Adrenal gland (tissue), 12 donors: ENCODE data around the gene DNAAF1. TPM values are rescaled to one million over a fixed set of nuclear protein-coding genes. Genes with fewer than 3 reads are reported as not detected.
"Not testable (repeated sequence)": the region's sequence is repeated elsewhere in the genome, so short reads cannot be mapped to it uniquely, and the experiment has no call there.

ENCODE experiments used
- DNase-seq, 7 donors: peaks; one replicate each; pipeline ENCODE4 v3.0.0-alpha.2; 2019 to 2020
- H3K27ac ChIP-seq, 5 donors: fragments of 200-600 bp; sonication (generic) in 4 of 5; 1 replicate in 3 of 5; 2 replicates in 2 of 5; pipeline versions ENCODE4 v1.5.1 to v1.8.0; 2016 to 2020; ENCODE audit warnings: mild to moderate bottlenecking in 1 of 5
- H3K27me3 ChIP-seq: fragments of 200-600 bp; 2 replicates; pipeline ENCODE4 v1.8.0; 2021
- H3K36me3 ChIP-seq, 2 donors: fragments of 200-600 bp; replicated peaks in 1 of 2; 1 replicate in 1 of 2; 2 replicates in 1 of 2; pipeline versions ENCODE4 v1.5.1 to v1.8.0; 2018 to 2022
- H3K4me1 ChIP-seq, 2 donors: fragments of 200-600 bp; replicated peaks in 1 of 2; 1 replicate in 1 of 2; 2 replicates in 1 of 2; pipeline versions ENCODE4 v1.5.1 to v1.8.0; 2018 to 2021
- H3K4me3 ChIP-seq, 4 donors: fragments of 200-600 bp; sonication (generic) in 3 of 4; one replicate each; pipeline ENCODE4 v1.5.1; 2016 to 2018
- H3K9me3 ChIP-seq, 3 donors: fragments of 200-600 bp; sonication (generic) in 1 of 3; replicated peaks in 1 of 3; 1 replicate in 2 of 3; 2 replicates in 1 of 3; pipeline versions ENCODE4 v1.5.1 to v1.8.0; 2016 to 2021
- POLR2A ChIP-seq, 2 donors: fragments of 450-650 bp; IDR thresholded peaks; one replicate each; pipeline ENCODE4 v1.6.1; 2017; ENCODE audit warnings: antibody characterized with exemption in 2 of 2, mild to moderate bottlenecking in 2 of 2, moderate library complexity in 1 of 2
- WGBS, 4 donors: extraction: QIAGEN DNeasy Blood & Tissue Kit in 2 of 4; methylation state at CpG; one replicate each; pipeline versions ENCODE4 v1.1.5 to v1.1.7; 2013 to 2017; 5-methylcytosine and 5-hydroxymethylcytosine counted together
- intact Hi-C, 2 donors: fragments of 100-400 bp; cut with DNase I; formaldehyde crosslinking; loops; one replicate each; pipeline versions ENCODE4 v1.14.1 to v1.15.0; 2022 to 2023
- polyA plus RNA-seq, 3 donors: library from polyadenylated mRNA; stranded (reverse); fragments of 200-250 nt in 2 of 3; fragments of 350-450 nt in 1 of 3; fragmentation: Illumina TruSeq in 1 of 3; extraction: RNeasy Lipid Tissue Mini Kit (QIAGEN cat#74804) in 1 of 3; gene quantifications; one replicate each; pipeline ENCODE4 v1.2.3, GENCODE V29; 2013 to 2014
- total RNA-seq, 9 donors: library from RNA; depleted of rRNA in 4 of 9; stranded (reverse); fragments of >200 nt in 4 of 9; fragments of 120-200 nt in 1 of 9; fragmentation: NEBNext Ultra II Directional in 1 of 9; extraction: Animal tissue kit (Norgen Biotek cat#: 25700) in 1 of 9; gene quantifications; one replicate each; pipeline versions ENCODE4 v1.1.0 to v1.2.4, GENCODE V29; 2013 to 2023
- TF ChIP-seq, protein P1 (sequence below), 6 experiments: fragments of 450-650 bp in 4 of 6; fragments of 200-600 bp in 2 of 6; sonication (generic) in 1 of 6; IDR thresholded peaks; 1 replicate in 5 of 6; 2 replicates in 1 of 6; pipeline versions ENCODE4 v1.5.1 to v1.8.0; 2016 to 2021; ENCODE audit warnings: antibody characterized with exemption in 6 of 6, mild to moderate bottlenecking in 2 of 6, moderate library complexity in 1 of 6
- donor health status: healthy with polysubstance abuse.
- donor health status: Bipolar disorder and iron deficiency.
- donor health status: DM: yes; HTN: yes; CAD: no.
- donor health status: DM: no; HTN: no; CAD: no.
- donor health status: DM: no; HTN: no; CAD: no.
- donor health status: DM: yes; HTN: yes; CAD: no.

DNAAF1 gene
- total and polyA plus RNA-seq, 12 donors = 0.67 to 17.9 (median 2.4) TPM

DNA sequence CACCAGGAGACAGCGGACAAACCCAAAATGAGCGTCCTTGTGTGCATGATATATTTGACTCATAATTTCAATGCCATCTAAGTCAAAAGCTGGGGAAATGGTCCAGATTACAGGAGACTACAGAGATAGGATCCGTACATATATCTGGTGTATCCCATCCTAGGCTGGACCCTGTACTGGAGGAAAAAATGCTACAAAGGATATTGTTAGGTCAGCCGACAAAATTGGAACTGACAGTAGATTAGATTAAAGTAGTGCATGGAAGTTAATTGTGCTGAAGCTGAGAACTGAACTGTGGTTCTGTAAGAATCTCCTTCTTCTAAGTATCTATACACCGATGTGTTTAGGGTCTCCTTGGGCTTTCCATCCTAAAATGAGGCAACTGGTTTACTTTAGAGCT lies 70.4 kb downstream of the DNAAF1 start:
- no peaks in the 10 kb centered on the region for H3K36me3 ChIP-seq
- WGBS, 4 donors = 59 to 73% (median 65%) methylated on average over 5 of the region's 5 CpGs
- H3K27ac ChIP-seq = no peak overlapping the region
- DNase-seq = no peak
- H3K4me3 ChIP-seq = no peak overlapping the region
- H3K27me3 ChIP-seq = no peaks in the 10 kb centered on the region
- H3K4me1 ChIP-seq = no peaks in the 10 kb centered on the region
- TF ChIP-seq, protein P1, sequence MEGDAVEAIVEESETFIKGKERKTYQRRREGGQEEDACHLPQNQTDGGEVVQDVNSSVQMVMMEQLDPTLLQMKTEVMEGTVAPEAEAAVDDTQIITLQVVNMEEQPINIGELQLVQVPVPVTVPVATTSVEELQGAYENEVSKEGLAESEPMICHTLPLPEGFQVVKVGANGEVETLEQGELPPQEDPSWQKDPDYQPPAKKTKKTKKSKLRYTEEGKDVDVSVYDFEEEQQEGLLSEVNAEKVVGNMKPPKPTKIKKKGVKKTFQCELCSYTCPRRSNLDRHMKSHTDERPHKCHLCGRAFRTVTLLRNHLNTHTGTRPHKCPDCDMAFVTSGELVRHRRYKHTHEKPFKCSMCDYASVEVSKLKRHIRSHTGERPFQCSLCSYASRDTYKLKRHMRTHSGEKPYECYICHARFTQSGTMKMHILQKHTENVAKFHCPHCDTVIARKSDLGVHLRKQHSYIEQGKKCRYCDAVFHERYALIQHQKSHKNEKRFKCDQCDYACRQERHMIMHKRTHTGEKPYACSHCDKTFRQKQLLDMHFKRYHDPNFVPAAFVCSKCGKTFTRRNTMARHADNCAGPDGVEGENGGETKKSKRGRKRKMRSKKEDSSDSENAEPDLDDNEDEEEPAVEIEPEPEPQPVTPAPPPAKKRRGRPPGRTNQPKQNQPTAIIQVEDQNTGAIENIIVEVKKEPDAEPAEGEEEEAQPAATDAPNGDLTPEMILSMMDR (IDR thresholded peaks at IDR 0.05) = no peak
- no peak for TF ChIP-seq POLR2A (IDR thresholded peaks at IDR 0.05)
- H3K9me3 ChIP-seq = no peaks in the 10 kb centered on the region
- intact Hi-C loops = no loop called here

DNA sequence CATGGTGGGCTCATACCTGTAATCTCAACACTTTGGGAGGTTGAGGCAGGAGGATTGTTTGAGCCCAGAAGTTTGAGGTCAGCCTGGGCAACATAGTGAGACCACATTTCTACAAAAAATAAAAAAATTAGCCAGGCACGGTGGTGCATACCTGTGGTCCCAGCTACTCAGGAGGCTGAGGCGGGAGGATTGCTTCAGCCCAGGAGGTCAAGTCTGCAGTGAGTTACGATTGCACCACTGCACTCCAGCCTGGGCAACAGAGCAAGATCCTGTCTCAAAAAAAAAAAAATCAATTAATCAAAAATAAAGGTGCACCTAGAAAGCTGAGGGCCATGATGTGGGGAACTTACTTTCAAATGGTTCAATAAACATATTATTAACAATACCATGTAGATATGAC lies 71.0 kb downstream of the DNAAF1 start:
- H3K27me3 ChIP-seq, H3K9me3 ChIP-seq, intact Hi-C loops, H3K4me1 ChIP-seq, H3K27ac ChIP-seq, DNase-seq, H3K4me3 ChIP-seq, H3K36me3 ChIP-seq: not testable (repeated sequence)
- 84 to 93% (median 87%) methylated on average over 3 of the region's 3 CpGs for WGBS, 4 donors

DNA sequence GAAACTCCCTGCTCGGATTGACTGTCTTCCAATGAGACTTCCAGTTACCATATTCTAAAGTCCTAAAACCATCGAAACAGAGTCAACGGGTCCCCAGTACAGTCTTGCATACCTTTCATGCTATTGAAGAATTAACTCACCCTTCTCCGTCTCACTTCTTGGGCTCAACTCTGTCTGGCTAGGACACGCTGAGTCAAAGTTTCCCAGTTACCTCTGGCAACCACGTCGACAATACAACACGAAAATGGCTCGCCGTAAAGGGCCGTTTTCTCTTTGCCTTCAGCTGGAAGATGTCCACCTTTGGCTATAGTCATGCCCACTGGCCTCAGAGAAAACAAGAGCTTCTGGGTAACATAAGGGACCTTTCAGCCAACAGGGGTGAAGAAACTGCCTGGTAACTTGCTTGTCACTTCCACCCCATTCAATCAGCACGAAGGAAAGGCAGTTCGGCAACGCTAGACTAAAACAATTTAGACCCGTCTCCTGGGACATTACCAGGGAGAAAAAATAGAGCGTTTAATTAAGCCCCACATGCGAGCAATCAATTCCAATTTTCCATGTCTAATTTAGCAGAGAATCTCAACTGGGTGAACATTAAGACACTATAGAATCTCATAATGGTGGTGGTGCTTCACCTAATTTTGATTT lies 73.2 kb downstream of the DNAAF1 start:
- H3K27me3 ChIP-seq = no peaks in the 10 kb centered on the region
- no peak overlapping the region for H3K27ac ChIP-seq
- H3K36me3 ChIP-seq = no peaks in the 10 kb centered on the region
- 80 to 83% (median 81%) methylated on average over 17 of the region's 17 CpGs for WGBS, 4 donors
- no peak for TF ChIP-seq POLR2A (IDR thresholded peaks at IDR 0.05)
- TF ChIP-seq, protein P1 (IDR thresholded peaks at IDR 0.05) = no peak
- intact Hi-C loops = no loop called here
- no peaks in the 10 kb centered on the region for H3K9me3 ChIP-seq
- no peak for DNase-seq
- no peak overlapping the region for H3K4me3 ChIP-seq
- H3K4me1 ChIP-seq = no peaks in the 10 kb centered on the region

DNA sequence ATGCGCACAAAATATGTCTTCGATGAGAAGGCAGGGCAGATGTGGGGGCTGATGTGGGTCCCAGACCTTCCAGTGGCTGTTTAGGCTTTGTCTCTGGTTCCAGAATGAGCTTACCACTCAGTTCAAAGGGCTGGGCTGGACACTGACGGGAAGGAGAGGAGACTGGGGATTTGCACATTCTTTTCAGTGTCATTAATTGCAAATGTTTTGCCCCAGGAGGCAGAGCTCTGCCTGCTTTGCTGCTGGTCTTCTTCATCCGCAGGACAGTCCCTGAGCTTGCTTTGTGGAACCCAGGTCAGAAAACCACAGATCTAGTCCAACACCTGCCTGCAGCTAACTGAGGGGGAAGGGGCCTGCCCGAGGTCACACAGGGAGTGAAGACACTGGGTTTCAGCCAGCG lies 73.8 kb downstream of the DNAAF1 start:
- H3K36me3 ChIP-seq = no peaks in the 10 kb centered on the region
- no peak for DNase-seq
- no peak for TF ChIP-seq POLR2A (IDR thresholded peaks at IDR 0.05)
- TF ChIP-seq, protein P1 (IDR thresholded peaks at IDR 0.05) = no peak
- no peaks in the 10 kb centered on the region for H3K27me3 ChIP-seq
- H3K27ac ChIP-seq = no peak overlapping the region
- WGBS, 4 donors = 74 to 83% (median 78%) methylated on average over 6 of the region's 6 CpGs
- intact Hi-C loops = no loop called here
- H3K4me1 ChIP-seq = no peaks in the 10 kb centered on the region
- H3K9me3 ChIP-seq = no peaks in the 10 kb centered on the region
- H3K4me3 ChIP-seq = no peak overlapping the region

DNA sequence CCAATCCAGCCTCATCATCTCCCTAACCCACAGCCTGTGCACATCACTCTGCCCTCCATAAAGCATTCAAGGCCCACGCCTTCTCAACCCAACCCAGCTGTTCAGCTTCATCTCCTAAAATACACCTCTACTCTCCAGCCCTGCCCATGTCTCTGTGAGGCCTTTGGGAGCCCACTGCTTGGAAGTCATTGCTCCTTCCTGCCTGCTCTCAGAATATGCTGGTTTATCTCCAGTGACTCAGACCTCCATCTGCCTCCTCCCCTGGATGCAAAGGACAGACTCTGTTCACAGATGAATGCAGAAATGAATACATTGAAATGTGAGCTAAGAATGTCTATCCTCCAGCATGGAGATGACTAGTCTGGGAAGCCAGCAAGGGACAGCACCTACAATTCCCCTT lies 75.7 kb downstream of the DNAAF1 start:
- Histone ChIP-seq H3K27ac (no peak overlapping the region), H3K9me3 (no peaks in the 10 kb centered on the region), H3K4me3 (no peak overlapping the region), H3K4me1 (no peaks in the 10 kb centered on the region), H3K27me3 (no peaks in the 10 kb centered on the region), H3K36me3 (no peaks in the 10 kb centered on the region)
- intact Hi-C loops = no loop called here
- TF ChIP-seq, protein P1 (IDR thresholded peaks at IDR 0.05) = no peak
- no peak for TF ChIP-seq POLR2A (IDR thresholded peaks at IDR 0.05)
- WGBS, 4 donors = 73 to 100% (median 96%) methylated on average over 1 of the region's 1 CpG
- DNase-seq = no peak
